ENCODE results near the gene SAMD3. TPM values are rescaled to one million over a fixed set of nuclear protein-coding genes. Genes with fewer than 3 reads are reported as not detected.
A peak's percentile ranks its signal among the peaks of the same experiment; 100 is the strongest.

SAMD3 gene
- total RNA-seq, 1 experiment from 2014 or later, result not detected

- ChIA-PET CTCF (interaction anchor here (0.6 kb wide), 1 partner anchor 11 kb away, joined by 5 read pairs; no protein-coding TSS in a partner anchor), POLR2A (ENCODE audit: unreplicated experiment) (no interaction called here)
- Histone ChIP-seq H3K36me3 (ENCODE audit: low read depth) (no peaks in the 10 kb centered on the region), H3K9me3 (ENCODE audit: insufficient read depth, low read depth) (no peaks in the 10 kb centered on the region), H3F3A (ENCODE audit: insufficient read depth, low read depth) (no peaks in the 10 kb centered on the region), H3K27ac (no peak overlapping the region), H3K4me3 (no peak overlapping the region), H3K27me3 (ENCODE audit: insufficient read depth, low read depth) (no peaks in the 10 kb centered on the region), H3K4me1 (replicated peaks; ENCODE audit: insufficient read depth) (no peaks in the 10 kb centered on the region), H4K20me1 (ENCODE audit: insufficient read depth) (no peaks in the 10 kb centered on the region), H3K4me2 (0 out of 2 replicates have a peak overlapping the region, but pooled peaks have one; percentile 15), H3K9me2 (ENCODE audit: insufficient read depth) (no peaks in the 10 kb centered on the region), H3K79me2 (ENCODE audit: low read depth) (no peaks in the 10 kb centered on the region), H2AFZ (no peak overlapping the region)
- no TSS peak for BruUV-seq (replicated peaks)
- intact Hi-C loops (cut with micrococcal nuclease; ENCODE audit: unreplicated experiment), result no loop called here
- TF ChIP-seq EZH2 (IDR thresholded peaks at IDR 0.05; ENCODE audit: low read depth) (no peak), CTCF (conservative IDR thresholded peaks at IDR 0.05) (no peak)
- DNase-seq, result no peak
Observed at GRCh38 chr6:130167655-130168054, 55.1 kb downstream of the SAMD3 start.

DNA sequence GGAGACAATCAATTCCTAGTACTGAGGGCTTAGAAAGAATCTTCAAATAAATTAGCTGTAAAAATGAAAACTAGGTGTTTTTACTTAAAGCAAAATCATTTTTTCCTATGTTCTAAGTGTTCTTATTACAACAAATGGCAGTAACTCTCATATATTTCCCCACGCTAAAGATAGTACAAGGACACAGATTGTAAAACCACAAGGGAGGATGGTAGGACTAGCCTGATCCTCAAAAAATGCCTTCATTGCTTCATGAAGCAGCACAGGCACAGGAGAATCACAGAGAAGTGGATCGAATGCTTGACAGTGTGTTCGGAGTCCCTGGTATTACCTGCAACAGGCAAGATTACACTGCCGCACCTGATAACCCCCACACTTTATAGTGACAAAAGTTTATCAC, 58.5 kb downstream of the SAMD3 start:
- Histone ChIP-seq H3K9me2 (ENCODE audit: insufficient read depth) (no peaks in the 10 kb centered on the region), H3K4me1 (replicated peaks; ENCODE audit: insufficient read depth) (no peaks in the 10 kb centered on the region), H3K36me3 (ENCODE audit: low read depth) (no peaks in the 10 kb centered on the region), H3K4me2 (no peak overlapping the region), H3K4me3 (no peak overlapping the region), H2AFZ (no peak overlapping the region), H3K9me3 (ENCODE audit: insufficient read depth, low read depth) (no peaks in the 10 kb centered on the region), H3K79me2 (ENCODE audit: low read depth) (no peaks in the 10 kb centered on the region), H3K27ac (no peak overlapping the region), H3K27me3 (ENCODE audit: insufficient read depth, low read depth) (no peaks in the 10 kb centered on the region), H3F3A (ENCODE audit: insufficient read depth, low read depth) (no peaks in the 10 kb centered on the region), H4K20me1 (ENCODE audit: insufficient read depth) (no peaks in the 10 kb centered on the region)
- CTCF ChIA-PET, result no interaction called here
- TF ChIP-seq EZH2 (IDR thresholded peaks at IDR 0.05; ENCODE audit: low read depth) (no peak), CTCF (conservative IDR thresholded peaks at IDR 0.05) (no peak)
- no peak for DNase-seq
- POLR2A ChIA-PET (ENCODE audit: unreplicated experiment), result no interaction called here
- intact Hi-C loops (cut with micrococcal nuclease; ENCODE audit: unreplicated experiment), result no loop called here
- no TSS peak for BruUV-seq (replicated peaks)

GRCh38 chr6:130163266-130163665, 59.5 kb downstream of the SAMD3 start:
- H3K4me3 ChIP-seq, result no peak overlapping the region
- no peaks in the 10 kb centered on the region for H3K79me2 ChIP-seq (ENCODE audit: low read depth)
- H3K4me2 ChIP-seq, result no peak overlapping the region
- intact Hi-C loops (cut with micrococcal nuclease; ENCODE audit: unreplicated experiment), result no loop called here
- no peaks in the 10 kb centered on the region for H4K20me1 ChIP-seq (ENCODE audit: insufficient read depth)
- no peaks in the 10 kb centered on the region for H3K36me3 ChIP-seq (ENCODE audit: low read depth)
- ChIA-PET CTCF (no interaction called here), POLR2A (ENCODE audit: unreplicated experiment) (no interaction called here)
- H3F3A ChIP-seq (ENCODE audit: insufficient read depth, low read depth), result no peaks in the 10 kb centered on the region
- BruUV-seq (replicated peaks), result no TSS peak
- no peaks in the 10 kb centered on the region for H3K9me2 ChIP-seq (ENCODE audit: insufficient read depth)
- H3K4me1 ChIP-seq (replicated peaks; ENCODE audit: insufficient read depth), result no peaks in the 10 kb centered on the region
- no peaks in the 10 kb centered on the region; the same call in 1 of the 2 replicates for H3K9me3 ChIP-seq (ENCODE audit: insufficient read depth, low read depth)
- DNase-seq, result no peak
- no peaks in the 10 kb centered on the region for H3K27me3 ChIP-seq (ENCODE audit: insufficient read depth, low read depth)
- no peak for TF ChIP-seq CTCF (conservative IDR thresholded peaks at IDR 0.05)
- TF ChIP-seq EZH2 (IDR thresholded peaks at IDR 0.05; ENCODE audit: low read depth), result no peak
- H3K27ac ChIP-seq, result no peak overlapping the region
- no peak overlapping the region for H2AFZ ChIP-seq
